Activated naive CD8-positive, alpha-beta T cell treated with anti-CD3 and anti-CD28 coated beads, Interleukin-2, amount 10 ng/mL, durations not matched to agents 7 days and 5 days (primary cell): ENCODE measurements around the gene FKBP14. TPM values are rescaled to one million over a fixed set of nuclear protein-coding genes. Genes with fewer than 3 reads are reported as not detected.
A peak's percentile ranks its signal among the peaks of the same experiment; 100 is the strongest.

ENCODE experiments used
- ATAC-seq: fragments of 150-1000 bp; cut with Tn5 transposase; one replicate; pipeline ENCODE4 v1.10.0; 2021; ENCODE audit warnings: low read depth, moderate library complexity
- POLR2A ChIA-PET: fragments of 350-600 bp; sonication (Branson Sonifier 250); formaldehyde crosslinking; loops from one replicate; lab custom pipeline; 2021; ENCODE audit warnings: antibody characterized with exemption; lab: Charles Lee
- DNase-seq: peaks from one replicate; pipeline ENCODE4 v3.0.0; 2021
- H3K27ac Mint-ChIP-seq: one replicate; pipeline ENCODE4 v1.8.0; 2022; ENCODE audit warnings: mild to moderate bottlenecking, mixed read lengths
- H3K27me3 Mint-ChIP-seq: one replicate; pipeline ENCODE4 v1.8.0; 2022; ENCODE audit warnings: mild to moderate bottlenecking, moderate library complexity, mixed read lengths
- H3K36me3 Mint-ChIP-seq: one replicate; pipeline ENCODE4 v1.8.0; 2021; ENCODE audit warnings: mild to moderate bottlenecking, mixed read lengths
- H3K4me1 Mint-ChIP-seq: one replicate; pipeline ENCODE4 v1.8.0; 2021; ENCODE audit warnings: mixed read lengths
- H3K4me3 Mint-ChIP-seq: one replicate; pipeline ENCODE4 v1.8.0; 2022; ENCODE audit warnings: mild to moderate bottlenecking, moderate library complexity, mixed read lengths
- H3K9me3 Mint-ChIP-seq: one replicate; pipeline ENCODE4 v1.8.0; 2021; ENCODE audit warnings: mixed read lengths
- total RNA-seq, 2 experiments: library from RNA; stranded (reverse); gene quantifications; one replicate each; pipeline ENCODE4 v1.2.3, GENCODE V29; 2021

Gene FKBP14
- total RNA-seq, 2 experiments from 2014 or later, result 4.8 to 6.7 TPM

DNA sequence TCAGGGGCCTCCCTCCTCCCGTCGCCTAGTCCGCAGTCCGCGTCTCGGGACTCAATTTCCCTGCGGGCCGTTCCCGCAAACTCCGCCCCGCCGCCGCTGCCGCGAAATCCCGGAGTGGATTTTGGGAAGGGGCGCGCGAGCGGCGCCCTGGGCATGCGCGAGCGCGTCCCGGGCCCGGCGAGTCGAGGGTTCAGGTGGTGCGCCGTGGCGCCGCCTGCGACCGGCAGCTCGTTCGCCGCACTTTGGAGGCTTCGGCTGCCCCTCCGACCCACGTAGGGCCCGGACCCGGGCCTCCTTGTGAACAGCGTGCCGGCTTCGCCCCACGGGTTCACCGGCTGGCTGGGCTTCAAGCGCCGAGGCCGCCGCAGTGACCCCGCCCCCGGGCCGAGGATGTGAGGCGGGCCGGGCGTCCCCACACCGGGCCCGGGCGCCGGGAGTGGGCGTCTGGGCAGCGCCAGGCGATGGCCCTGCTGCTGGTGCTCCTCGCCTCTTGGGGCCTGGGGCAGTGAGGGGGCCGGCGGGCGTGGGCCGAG lies 1.8 kb upstream of the FKBP14 start, which contains the start of gene PLEKHA8:
PLEKHA8 (plus strand) TSS at position 197 of the 533 bp plus-strand sequence. CDS start 351 bp downstream, outside the sequence.
- peaks cover 2% of the 10 kb centered on the region for H3K36me3 Mint-ChIP-seq
- no peaks in the 10 kb centered on the region for H3K27me3 Mint-ChIP-seq
- H3K9me3 Mint-ChIP-seq, result no peaks in the 10 kb centered on the region
- no peak within 1 kb of the TSS for H3K4me3 Mint-ChIP-seq
- POLR2A ChIA-PET, result interaction anchor here (0.9 to 3.0 kb wide), 2 partner anchors 72 to 450 kb away, joined by 3 to 7 read pairs; partner anchors contain the start of gene NOD1
- ATAC-seq (peak; percentile 48), DNase-seq (peak; percentile 97)
- peak within 1 kb of the TSS; percentile 81 for H3K27ac Mint-ChIP-seq
- H3K4me1 Mint-ChIP-seq, result peaks cover 25% of the 10 kb centered on the region

DNA sequence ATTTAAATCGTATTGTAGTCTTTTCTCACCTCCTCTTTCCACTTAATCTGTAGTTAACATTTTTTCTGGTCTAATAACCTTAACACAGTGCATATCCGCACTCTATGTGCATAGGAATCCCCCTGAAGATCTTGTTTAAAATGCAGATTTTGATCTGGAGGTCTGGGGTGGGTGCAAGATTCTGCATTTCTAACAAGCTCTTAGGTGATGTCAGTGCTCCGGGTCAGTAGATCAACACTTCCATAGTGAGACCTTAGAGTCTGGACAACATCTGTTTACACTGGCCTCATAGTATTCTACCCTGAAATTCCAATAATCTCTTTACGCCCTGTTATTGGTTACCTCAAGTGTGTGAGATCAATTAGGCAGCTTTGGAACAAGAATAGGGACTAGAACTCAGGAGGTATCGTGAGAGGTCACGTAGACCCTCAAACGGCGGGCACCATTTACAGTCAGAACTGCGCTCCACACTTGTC lies 1.3 kb upstream of the FKBP14 start:
- DNase-seq (no peak), ATAC-seq (no peak)
- Mint-ChIP-seq H3K9me3 (no peaks in the 10 kb centered on the region), H3K27me3 (no peaks in the 10 kb centered on the region), H3K36me3 (peaks cover 2% of the 10 kb centered on the region), H3K4me3 (no peak overlapping the region), H3K4me1 (peaks cover 27% of the 10 kb centered on the region), H3K27ac (peak overlapping the region; percentile 81)
- POLR2A ChIA-PET, result interaction anchor here (0.6 to 3.0 kb wide), 7 partner anchors 31 to 451 kb away, joined by 3 to 7 read pairs (median 3); partner anchors contain the start of genes NOD1 and SCRN1

GRCh38 chr7:30027065-30027456 lies 559 bp upstream of the FKBP14 start:
- Mint-ChIP-seq H3K4me1 (peaks cover 26% of the 10 kb centered on the region), H3K27ac (peak overlapping the region; percentile 81), H3K36me3 (peaks cover 2% of the 10 kb centered on the region), H3K4me3 (no peak overlapping the region), H3K9me3 (no peaks in the 10 kb centered on the region), H3K27me3 (no peaks in the 10 kb centered on the region)
- POLR2A ChIA-PET, result interaction anchor here (0.6 to 3.0 kb wide), 6 partner anchors 32 to 341 kb away, joined by 3 to 7 read pairs (median 4); partner anchors contain the start of gene SCRN1
- peak; percentile 6 for ATAC-seq
- no peak for DNase-seq

GRCh38 chr7:30023524-30023923 lies 3.0 kb downstream of the FKBP14 start:
- H3K4me3 Mint-ChIP-seq, result no peak overlapping the region
- ATAC-seq (no peak), DNase-seq (no peak)
- POLR2A ChIA-PET, result no interaction called here
- no peak overlapping the region for H3K27ac Mint-ChIP-seq
- H3K27me3 Mint-ChIP-seq, result no peaks in the 10 kb centered on the region
- H3K36me3 Mint-ChIP-seq, result peaks cover 4% of the 10 kb centered on the region
- H3K9me3 Mint-ChIP-seq, result no peaks in the 10 kb centered on the region
- H3K4me1 Mint-ChIP-seq, result peaks cover 27% of the 10 kb centered on the region

DNA sequence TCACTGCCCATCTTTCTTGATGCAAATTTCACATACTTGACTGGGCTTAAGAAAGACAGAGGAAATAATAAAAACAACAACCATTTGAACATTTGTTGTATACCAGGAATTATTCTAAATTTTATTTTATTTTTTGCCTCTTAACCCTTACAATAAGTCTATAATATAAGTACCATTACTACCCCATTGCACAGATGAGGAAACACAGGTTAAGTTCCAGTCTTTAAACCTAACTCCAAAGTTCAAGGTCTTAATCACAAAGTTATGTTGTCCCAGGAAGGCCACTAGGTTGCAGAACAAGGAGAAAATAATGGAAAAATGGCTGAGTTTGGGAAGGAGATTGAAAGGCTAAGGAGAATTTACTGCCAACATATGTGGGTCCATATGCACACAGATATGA lies 3.5 kb downstream of the FKBP14 start:
- POLR2A ChIA-PET, result no interaction called here
- Mint-ChIP-seq H3K4me3 (no peak overlapping the region), H3K36me3 (peaks cover 4% of the 10 kb centered on the region), H3K9me3 (no peaks in the 10 kb centered on the region), H3K4me1 (peaks cover 27% of the 10 kb centered on the region), H3K27ac (no peak overlapping the region), H3K27me3 (no peaks in the 10 kb centered on the region)
- DNase-seq, result no peak
- ATAC-seq, result no peak

GRCh38 chr7:30020535-30020934 lies 6.0 kb downstream of the FKBP14 start:
- Mint-ChIP-seq H3K27me3 (no peaks in the 10 kb centered on the region), H3K36me3 (peaks cover 4% of the 10 kb centered on the region), H3K27ac (no peak overlapping the region), H3K4me3 (no peak overlapping the region), H3K4me1 (peaks cover 20% of the 10 kb centered on the region), H3K9me3 (no peaks in the 10 kb centered on the region)
- ATAC-seq, result no peak
- DNase-seq, result no peak
- POLR2A ChIA-PET, result no interaction called here

- DNase-seq (no peak), ATAC-seq (no peak)
- H3K36me3 Mint-ChIP-seq, result peaks cover 4% of the 10 kb centered on the region
- H3K4me1 Mint-ChIP-seq, result peaks cover 15% of the 10 kb centered on the region
- H3K27me3 Mint-ChIP-seq, result no peaks in the 10 kb centered on the region
- H3K9me3 Mint-ChIP-seq, result no peaks in the 10 kb centered on the region
- POLR2A ChIA-PET, result no interaction called here
- no peak overlapping the region for H3K27ac Mint-ChIP-seq
- H3K4me3 Mint-ChIP-seq, result no peak overlapping the region
Measured at GRCh38 chr7:30019960-30020359, 6.5 kb downstream of the FKBP14 start.

DNA sequence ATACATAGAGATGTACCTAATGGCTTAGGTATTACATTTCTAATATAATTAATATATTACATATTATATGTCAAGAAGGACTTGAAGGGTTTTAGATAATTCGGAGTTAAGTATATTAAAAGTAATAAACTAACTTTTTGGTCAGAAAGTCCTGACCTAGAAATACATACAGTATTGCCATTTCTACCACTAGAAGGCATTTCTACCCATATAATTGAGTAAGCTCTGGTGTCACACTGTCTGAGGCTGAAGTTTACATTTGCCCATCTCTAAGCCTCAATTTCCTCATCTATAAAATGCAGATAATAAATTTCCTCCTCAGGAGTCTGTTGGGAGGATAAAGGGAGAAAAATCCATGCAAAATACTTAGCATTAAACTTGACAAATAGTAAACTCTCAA lies 7.1 kb downstream of the FKBP14 start:
- DNase-seq (no peak), ATAC-seq (no peak)
- H3K4me1 Mint-ChIP-seq, result peaks cover 11% of the 10 kb centered on the region
- no peak overlapping the region for H3K4me3 Mint-ChIP-seq
- no peaks in the 10 kb centered on the region for H3K27me3 Mint-ChIP-seq
- H3K36me3 Mint-ChIP-seq, result peaks cover 6% of the 10 kb centered on the region
- H3K27ac Mint-ChIP-seq, result no peak overlapping the region
- POLR2A ChIA-PET, result no interaction called here
- no peaks in the 10 kb centered on the region for H3K9me3 Mint-ChIP-seq

GRCh38 chr7:30018451-30018850 lies 8.1 kb downstream of the FKBP14 start:
- POLR2A ChIA-PET, result no interaction called here
- H3K4me1 Mint-ChIP-seq, result peaks cover 6% of the 10 kb centered on the region
- H3K36me3 Mint-ChIP-seq, result peaks cover 7% of the 10 kb centered on the region
- no peak overlapping the region for H3K27ac Mint-ChIP-seq
- H3K4me3 Mint-ChIP-seq, result no peak overlapping the region
- H3K9me3 Mint-ChIP-seq, result no peaks in the 10 kb centered on the region
- ATAC-seq, result no peak
- no peaks in the 10 kb centered on the region for H3K27me3 Mint-ChIP-seq
- DNase-seq, result no peak

GRCh38 chr7:30012757-30013156 lies 13.7 kb downstream of the FKBP14 start:
- POLR2A ChIA-PET, result no interaction called here

DNA sequence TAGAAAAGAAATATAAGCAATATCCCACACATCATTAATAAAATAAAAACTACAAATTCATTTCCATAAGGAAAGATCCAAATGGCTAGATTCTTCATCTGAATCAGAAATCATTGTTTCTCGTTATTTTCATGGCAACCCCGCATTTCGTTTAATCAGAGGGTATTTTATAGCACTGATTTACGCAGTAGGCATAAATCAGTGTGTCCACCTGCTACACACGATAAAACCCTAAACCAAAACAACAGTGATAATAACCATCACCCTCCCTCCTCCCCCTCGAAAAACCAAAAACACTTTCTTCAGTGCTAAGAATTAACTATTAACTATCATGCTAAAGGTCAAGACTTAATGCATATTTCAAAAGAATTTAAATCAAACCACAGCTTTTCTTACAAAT lies 16.5 kb downstream of the FKBP14 start:
- no peaks in the 10 kb centered on the region for H3K4me1 Mint-ChIP-seq
- no peaks in the 10 kb centered on the region for H3K9me3 Mint-ChIP-seq
- no peak overlapping the region for H3K4me3 Mint-ChIP-seq
- H3K36me3 Mint-ChIP-seq, result peaks cover 4% of the 10 kb centered on the region
- H3K27me3 Mint-ChIP-seq, result peaks cover 6% of the 10 kb centered on the region
- H3K27ac Mint-ChIP-seq, result no peak overlapping the region
- no peak for ATAC-seq
- POLR2A ChIA-PET, result no interaction called here
- no peak for DNase-seq

More at GRCh38 chr7:30012757-30013156, 13.7 kb downstream of the FKBP14 start:
- H3K4me3 Mint-ChIP-seq, result no peak overlapping the region
- H3K36me3 Mint-ChIP-seq, result peaks cover 4% of the 10 kb centered on the region
- no peak for ATAC-seq
- no peak for DNase-seq
- no peak overlapping the region for H3K27ac Mint-ChIP-seq
- H3K4me1 Mint-ChIP-seq, result no peaks in the 10 kb centered on the region
- no peaks in the 10 kb centered on the region for H3K27me3 Mint-ChIP-seq
- no peaks in the 10 kb centered on the region for H3K9me3 Mint-ChIP-seq

DNA sequence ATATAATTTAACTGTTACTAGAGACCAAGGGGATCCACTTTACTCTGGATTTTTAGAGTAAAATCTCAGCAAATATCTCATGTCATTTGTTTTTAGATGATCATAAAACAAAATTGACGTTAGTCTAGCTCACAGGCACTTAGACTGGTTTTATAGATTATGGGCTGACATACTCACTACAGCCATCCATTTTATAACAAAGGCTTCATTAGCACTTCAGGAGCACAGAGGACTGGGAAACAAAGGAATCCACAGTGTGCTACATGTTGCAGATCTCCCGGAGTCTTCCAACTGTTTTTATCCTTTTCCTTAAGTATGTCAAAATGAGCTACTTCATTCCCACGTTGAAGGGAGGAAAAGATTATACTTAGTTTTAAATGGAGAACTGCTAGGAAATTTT lies 21.0 kb downstream of the FKBP14 start:
- no peaks in the 10 kb centered on the region for H3K9me3 Mint-ChIP-seq
- no peaks in the 10 kb centered on the region for H3K4me1 Mint-ChIP-seq
- H3K27ac Mint-ChIP-seq, result no peak overlapping the region
- POLR2A ChIA-PET, result no interaction called here
- DNase-seq, result no peak
- H3K36me3 Mint-ChIP-seq, result no peaks in the 10 kb centered on the region
- peaks cover 14% of the 10 kb centered on the region for H3K27me3 Mint-ChIP-seq
- H3K4me3 Mint-ChIP-seq, result no peak overlapping the region
- no peak for ATAC-seq

DNA sequence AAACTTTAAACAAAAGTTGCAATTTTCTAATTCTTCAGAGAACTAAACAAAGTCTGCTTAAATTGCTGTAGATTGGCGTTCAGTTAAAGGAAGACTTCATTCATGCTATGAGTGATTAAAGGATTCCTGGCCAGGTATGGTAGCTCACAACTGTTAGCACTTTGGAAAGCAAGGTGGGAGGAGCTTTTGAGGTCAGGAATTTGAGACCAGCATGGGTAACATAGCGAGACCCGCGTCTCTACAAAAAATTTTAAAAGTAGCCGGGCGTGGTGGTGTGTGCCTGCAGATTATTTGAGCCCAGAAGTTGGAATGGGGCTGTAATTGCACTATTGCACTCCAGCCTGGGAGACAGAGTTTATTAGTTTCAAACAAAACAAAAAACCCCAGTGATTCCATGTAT lies 23.4 kb downstream of the FKBP14 start:
- Mint-ChIP-seq H3K4me3 (no peak overlapping the region), H3K27ac (no peak overlapping the region), H3K36me3 (peaks cover 1% of the 10 kb centered on the region), H3K27me3 (peaks cover 21% of the 10 kb centered on the region), H3K9me3 (no peaks in the 10 kb centered on the region), H3K4me1 (no peaks in the 10 kb centered on the region)
- POLR2A ChIA-PET, result no interaction called here
- DNase-seq (no peak), ATAC-seq (no peak)

- DNase-seq (no peak), ATAC-seq (no peak)
- POLR2A ChIA-PET, result no interaction called here
- peaks cover 25% of the 10 kb centered on the region for H3K27me3 Mint-ChIP-seq
- H3K9me3 Mint-ChIP-seq, result no peaks in the 10 kb centered on the region
- H3K36me3 Mint-ChIP-seq, result peaks cover 3% of the 10 kb centered on the region
- H3K4me1 Mint-ChIP-seq, result no peaks in the 10 kb centered on the region
- no peak overlapping the region for H3K4me3 Mint-ChIP-seq
- H3K27ac Mint-ChIP-seq, result no peak overlapping the region
Measured at GRCh38 chr7:30001998-30002397, 24.5 kb downstream of the FKBP14 start.
